ENCODE data around the gene POLR2M. TPM values are rescaled to one million over a fixed set of nuclear protein-coding genes. Genes with fewer than 3 reads are reported as not detected.
A peak's percentile ranks its signal among the peaks of the same experiment; 100 is the strongest.

The POLR2M gene
- total and polyA plus RNA-seq, 2 donors (not counting 3 experiments of a cell fraction or from before 2014, with no cell fraction given) = 38.4 to 42.5 TPM

GRCh38 chr15:57751177-57751800, 44.8 kb downstream of the POLR2M start:
- Histone ChIP-seq H3K36me3 (ENCODE audit: control insufficient read depth in 2 of 2, extremely low read depth in 1 of 2, insufficient read depth in 2 of 2, low read length in 2 of 2) (no peaks in the 10 kb centered on the region), H3K9me3 (replicated peaks; ENCODE audit: control insufficient read depth, insufficient read depth, low read length) (no peaks in the 10 kb centered on the region), H3K4me2 (ENCODE audit: insufficient read depth, low read length) (no peak overlapping the region), H2AFZ (ENCODE audit: low read depth, low read length) (no peak overlapping the region), H3K79me2 (ENCODE audit: control insufficient read depth, insufficient read depth, low read length) (no peaks in the 10 kb centered on the region), H3K4me3 (replicated peaks in 1 of 3; ENCODE audit: insufficient read depth in 1 of 3, low read depth in 1 of 3, low read length in 3 of 3) (no peak overlapping the region), H3K27me3 (ENCODE audit: control insufficient read depth in 2 of 2, insufficient read depth in 2 of 2, low read length in 2 of 2) (no peaks in the 10 kb centered on the region), H3K27ac (ENCODE audit: insufficient read depth, low read depth, low read length) (no peak overlapping the region), H3K4me1 (ENCODE audit: control insufficient read depth, extremely low read depth, insufficient read depth, low read length) (no peaks in the 10 kb centered on the region), H4K20me1 (replicated peaks; ENCODE audit: control insufficient read depth, extremely low read depth, insufficient read depth, low read length) (no peaks in the 10 kb centered on the region), H3K9ac (replicated peaks; ENCODE audit: extremely low read depth, insufficient read depth, low read length) (no peak overlapping the region), H3K9me1 (replicated peaks; ENCODE audit: control insufficient read depth, extremely low read depth, insufficient read depth, low read length) (no peaks in the 10 kb centered on the region)
- POLR2A ChIA-PET = interaction anchor here (0.9 kb wide), 1 partner anchor 109 kb away, joined by 3 read pairs; no protein-coding TSS in a partner anchor
- intact Hi-C loops (cut with micrococcal nuclease) = loop anchor here (1.0 kb wide), 4 partner anchors 110 to 431 kb away; no protein-coding TSS in a partner anchor
- DNase-seq (ENCODE audit: low read depth, low spot score) (peak; percentile 72), FAIRE-seq (peak; percentile 66)
- no peak for TF ChIP-seq FOS (IDR thresholded peaks at IDR 0.05; ENCODE audit: borderline replicate concordance, insufficient read depth, low read length)
- TF ChIP-seq CTCF (IDR thresholded peaks at IDR 0.05; ENCODE audit: extremely low read depth in 1 of 2, insufficient read depth in 1 of 2, low read depth in 1 of 2, low read length in 2 of 2) = peak; percentile 53 to 67
- no peak for TF ChIP-seq JUN (IDR thresholded peaks at IDR 0.05; ENCODE audit: borderline replicate concordance, insufficient read depth, insufficient read length, low read depth)
- TF ChIP-seq GATA2 (IDR thresholded peaks at IDR 0.05; ENCODE audit: insufficient read depth, insufficient read length, low read depth, low read length) = no peak
- TF ChIP-seq POLR2A (IDR thresholded peaks at IDR 0.05; ENCODE audit: low read depth, low read length) = no peak
- no peak for TF ChIP-seq MAX (IDR thresholded peaks at IDR 0.05; ENCODE audit: insufficient read depth, insufficient read length)
- no TSS peak for BruUV-seq (replicated peaks)
- dilution Hi-C loops (cut with MboI; ENCODE audit: extremely low pct_ligation_motif_present, low sequenced_read_pairs) = no loop called here
- CTCF ChIA-PET = interaction anchor here (0.5 to 15.0 kb wide), 112 partner anchors 8 to 1883 kb away, joined by 3 to 714 read pairs (median 4); partner anchors contain the start of genes ALDH1A2 and POLR2M
